ENCODE results near the gene TRAPPC10.

DNA sequence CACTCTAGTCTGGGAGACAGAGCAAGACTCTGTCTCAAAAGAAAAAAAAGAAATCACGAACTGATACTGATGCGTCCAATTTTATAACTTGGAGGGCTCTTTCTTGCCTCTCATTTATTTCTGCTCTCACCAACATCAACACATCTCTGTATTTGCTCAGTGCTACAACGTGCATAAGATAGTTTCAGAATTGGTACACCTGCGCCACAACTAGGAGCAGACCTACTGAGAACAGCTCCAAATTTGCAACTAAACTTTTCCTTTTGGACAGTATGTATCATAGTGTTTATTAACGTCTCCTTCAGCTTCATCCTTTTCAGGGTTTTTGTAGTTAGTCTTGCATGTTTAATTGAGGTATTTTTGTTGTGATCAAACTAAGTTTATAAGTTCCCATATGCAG is 27.7 kb downstream of the TRAPPC10 start:
- TF ChIP-seq FOS (IDR thresholded peaks at IDR 0.05; ENCODE audit: borderline replicate concordance, extremely low read depth, insufficient read length) (no peak), POLR2AphosphoS5 (IDR thresholded peaks at IDR 0.05; ENCODE audit: low read length) (no peak; the same call in 1 of the 2 replicates)

All from GM12878 (cell line).